Cortex of kidney (tissue), 1 donor: Measurements from ENCODE around the gene C11orf86.
"Not testable (repeated sequence)": the region's sequence is repeated elsewhere in the genome, so short reads cannot be mapped to it uniquely, and the experiment has no call there.

ENCODE experiments used
- DNase-seq: peaks from one replicate; lab custom pipeline; 2025; lab: John Stamatoyannopoulos, UW

Gene C11orf86

GRCh38 chr11:66967670-66968425 is 7.3 kb upstream of the C11orf86 start:
- DNase-seq: no peak

- no peak for DNase-seq
Measured at GRCh38 chr11:66969584-66970225, 5.4 kb upstream of the C11orf86 start.

- DNase-seq: no peak
Measured at GRCh38 chr11:66970371-66970806, 4.7 kb upstream of the C11orf86 start.

GRCh38 chr11:66970807-66971442 is 4.2 kb upstream of the C11orf86 start:
- no peak for DNase-seq

- DNase-seq: no peak
Measured at GRCh38 chr11:66971488-66971887, 3.6 kb upstream of the C11orf86 start.

GRCh38 chr11:66973956-66974580 is 1.0 kb upstream of the C11orf86 start:
- DNase-seq: no peak

GRCh38 chr11:66975405-66976027 is 412 bp downstream of the C11orf86 start:
- DNase-seq: no peak

GRCh38 chr11:66976028-66976467 is 944 bp downstream of the C11orf86 start:
- DNase-seq: no peak

GRCh38 chr11:66976925-66977324 is 1.8 kb downstream of the C11orf86 start:
- no peak for DNase-seq

GRCh38 chr11:66978229-66978628 is 3.1 kb downstream of the C11orf86 start:
- DNase-seq: no peak

GRCh38 chr11:66978717-66979116 is 3.6 kb downstream of the C11orf86 start:
- DNase-seq: no peak

GRCh38 chr11:66979336-66979980 is 4.4 kb downstream of the C11orf86 start:
- DNase-seq: no peak

GRCh38 chr11:66981976-66982578 is 7.0 kb downstream of the C11orf86 start:
- no peak for DNase-seq

- DNase-seq: no peak
Measured at GRCh38 chr11:66983275-66983924, 8.3 kb downstream of the C11orf86 start.

- no peak for DNase-seq
Measured at GRCh38 chr11:66985508-66986177, 10.5 kb downstream of the C11orf86 start.

GRCh38 chr11:66986178-66986545 is 11.1 kb downstream of the C11orf86 start:
- no peak for DNase-seq

GRCh38 chr11:66987158-66987620 is 12.1 kb downstream of the C11orf86 start:
- no peak for DNase-seq

- DNase-seq: no peak
Measured at GRCh38 chr11:66987924-66988637, 13.0 kb downstream of the C11orf86 start.

GRCh38 chr11:66988741-66989140 is 13.6 kb downstream of the C11orf86 start:
- not testable (repeated sequence) for DNase-seq
